ENCODE results near the gene ZNF532. TPM values are rescaled to one million over a fixed set of nuclear protein-coding genes. Genes with fewer than 3 reads are reported as not detected.
"Not testable (repeated sequence)": the region's sequence is repeated elsewhere in the genome, so short reads cannot be mapped to it uniquely, and the experiment has no call there.

ZNF532 gene
- polyA plus RNA-seq, 4 donors: 85.3 to 105 (median 98.4) TPM

DNA sequence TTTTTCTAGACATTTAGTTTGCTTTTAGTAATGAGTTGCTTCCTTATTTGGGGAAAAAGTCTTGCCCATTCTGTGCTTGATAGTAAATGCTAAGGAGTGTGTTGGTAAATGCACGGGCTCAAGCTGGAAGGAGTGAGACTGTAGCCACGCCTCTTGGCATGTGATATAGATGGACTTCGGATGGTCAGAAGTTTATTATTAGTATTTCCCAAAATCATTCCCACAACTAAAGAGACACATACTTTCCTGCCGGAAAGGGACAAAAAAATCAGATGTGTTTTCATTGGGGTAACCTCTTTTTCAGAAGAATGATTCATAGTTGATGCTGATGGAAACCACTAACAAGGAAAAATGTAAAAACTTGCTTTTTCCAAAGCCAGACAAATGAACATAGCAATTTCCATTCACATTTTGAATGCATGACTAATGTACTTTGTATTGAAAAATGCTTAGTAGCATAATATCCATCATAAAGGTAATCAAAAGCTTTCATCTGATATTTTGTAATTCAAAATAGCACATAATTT lies 133.2 kb downstream of the ZNF532 start:
- DNase-seq (ENCODE audit: low read depth in 4 of 4, low spot score in 3 of 4): no peak

DNA sequence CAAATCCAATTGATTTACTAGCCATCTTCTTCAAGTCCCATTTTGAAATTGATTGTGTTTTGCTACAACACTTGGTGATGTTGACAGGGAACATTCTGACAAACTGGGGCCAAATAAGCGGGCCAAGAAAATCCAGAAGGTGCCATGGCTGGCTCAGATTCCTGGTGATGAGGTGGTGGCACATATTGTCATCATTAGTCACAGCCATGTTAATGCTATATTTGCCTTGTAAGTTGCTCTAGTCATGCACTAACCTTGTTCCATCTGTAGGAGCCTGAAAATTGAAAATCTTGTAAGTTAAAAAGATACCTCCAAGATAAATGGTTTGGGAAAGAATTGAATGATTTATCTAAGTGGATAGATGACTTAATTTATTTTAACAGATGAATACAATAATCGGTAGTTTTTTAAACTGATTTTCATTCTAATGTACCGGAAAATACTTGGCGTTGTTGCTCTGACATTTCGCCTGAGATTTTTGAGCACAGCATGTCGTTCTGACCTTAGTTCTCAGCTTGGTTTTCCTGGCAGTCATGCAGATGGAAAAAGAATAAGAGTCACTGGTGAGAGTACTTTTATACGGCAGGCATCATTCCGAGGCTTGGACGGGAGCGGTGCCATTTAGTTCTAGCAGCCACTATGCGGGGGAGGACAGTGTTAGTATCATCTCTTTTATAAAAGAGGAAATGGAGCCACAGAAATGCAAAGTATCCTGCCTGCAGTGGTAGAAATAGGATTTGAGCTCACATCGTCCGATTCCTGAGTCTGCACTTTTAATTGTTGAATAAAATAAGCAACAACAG lies 133.9 kb downstream of the ZNF532 start:
- DNase-seq (ENCODE audit: low read depth in 4 of 4, low spot score in 3 of 4): no peak

DNA sequence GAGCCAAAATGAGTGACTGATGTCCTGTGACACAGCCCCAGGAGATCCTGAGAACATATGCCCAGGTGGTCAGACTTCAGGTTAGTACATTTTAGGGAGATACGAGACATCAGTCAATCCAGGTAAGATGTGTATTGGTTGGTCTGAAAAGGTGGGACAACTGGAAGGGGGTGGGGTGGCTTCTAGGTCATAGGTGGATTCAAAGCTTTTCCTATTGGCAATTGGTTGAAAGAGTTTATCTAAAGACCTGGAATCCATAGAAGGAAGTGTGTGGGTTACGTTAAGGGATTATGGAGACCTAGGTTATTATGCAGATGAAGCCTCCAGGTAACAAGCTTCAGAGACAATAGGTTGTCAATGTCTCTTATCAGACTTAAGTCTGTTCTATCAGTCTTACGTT lies 136.5 kb downstream of the ZNF532 start:
- DNase-seq (ENCODE audit: low read depth in 4 of 4, low spot score in 3 of 4): no peak

DNA sequence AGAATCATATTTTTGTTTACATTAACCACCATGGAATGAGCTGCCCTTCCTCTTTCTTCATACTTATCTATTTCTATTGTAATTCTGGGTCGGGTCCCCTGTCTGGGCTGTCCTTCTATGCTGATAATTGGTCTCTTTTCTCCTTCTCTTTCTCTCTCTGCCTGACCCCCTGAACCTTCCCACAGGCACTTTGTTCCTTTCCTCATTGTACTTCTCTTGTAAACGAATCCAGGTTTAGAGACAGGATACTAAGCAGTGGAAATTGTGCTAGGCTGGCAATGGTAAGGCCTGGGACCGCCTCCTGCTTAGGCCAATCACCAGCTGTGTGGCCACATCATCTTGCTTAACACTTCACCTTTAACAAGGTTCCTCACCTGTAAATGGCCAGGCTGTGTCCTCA lies 137.0 kb downstream of the ZNF532 start:
- DNase-seq (ENCODE audit: low read depth in 4 of 4, low spot score in 3 of 4): no peak

DNA sequence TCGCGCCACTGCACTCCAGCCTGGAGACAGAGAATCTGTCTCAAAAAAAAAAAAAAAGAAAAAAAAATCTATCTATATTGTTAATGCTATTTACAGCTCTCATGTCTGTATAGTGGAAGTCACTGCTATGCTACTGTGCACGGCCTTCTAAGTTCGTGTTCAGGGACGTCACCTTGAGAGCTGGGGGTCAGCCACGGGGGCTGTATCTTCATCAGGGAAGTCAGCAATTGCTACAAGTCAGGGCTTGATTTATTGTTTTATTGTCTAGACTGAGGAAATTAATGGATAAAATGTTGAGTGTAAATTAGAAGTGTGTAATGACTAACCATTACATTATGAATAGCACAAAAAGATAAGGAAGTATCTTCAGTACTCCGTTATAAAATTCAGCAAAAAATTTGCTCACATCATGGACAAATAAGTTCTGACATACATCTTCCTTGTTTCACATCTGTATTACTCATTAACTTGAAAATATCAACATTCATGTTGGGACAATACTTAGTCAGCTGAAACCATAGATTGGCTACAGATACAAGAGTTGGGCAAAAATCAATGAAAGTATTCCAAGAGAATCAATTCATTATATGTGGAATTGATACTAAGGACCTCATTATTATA lies 138.4 kb downstream of the ZNF532 start:
- DNase-seq (ENCODE audit: low read depth in 4 of 4, low spot score in 3 of 4): no peak

DNA sequence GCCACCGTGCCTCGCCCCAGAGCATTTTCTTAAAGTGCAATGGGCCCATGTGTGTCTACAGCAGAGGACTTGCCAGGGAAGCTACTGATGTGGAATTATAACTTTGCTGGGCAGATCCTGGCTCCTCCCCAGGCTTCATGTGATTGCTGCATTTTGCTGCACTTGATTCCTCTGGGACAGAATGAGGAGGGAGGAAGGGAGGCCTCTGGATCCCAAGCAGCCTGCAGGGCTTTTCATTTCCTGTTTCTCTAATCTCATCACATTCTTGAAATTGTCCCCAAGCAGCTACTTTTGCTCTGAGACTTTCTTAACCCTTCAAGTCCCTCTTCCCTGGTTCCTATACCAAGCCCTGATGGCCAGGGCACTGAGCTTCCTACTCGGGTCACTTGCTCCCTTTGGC lies 140.6 kb downstream of the ZNF532 start:
- peak in 1 of 4 donors; percentile 54 for DNase-seq (ENCODE audit: low read depth in 4 of 4, low spot score in 3 of 4)

GRCh38 chr18:59006461-59007067 lies 141.9 kb downstream of the ZNF532 start:
- no peak for DNase-seq (ENCODE audit: low read depth in 4 of 4, low spot score in 3 of 4)

DNA sequence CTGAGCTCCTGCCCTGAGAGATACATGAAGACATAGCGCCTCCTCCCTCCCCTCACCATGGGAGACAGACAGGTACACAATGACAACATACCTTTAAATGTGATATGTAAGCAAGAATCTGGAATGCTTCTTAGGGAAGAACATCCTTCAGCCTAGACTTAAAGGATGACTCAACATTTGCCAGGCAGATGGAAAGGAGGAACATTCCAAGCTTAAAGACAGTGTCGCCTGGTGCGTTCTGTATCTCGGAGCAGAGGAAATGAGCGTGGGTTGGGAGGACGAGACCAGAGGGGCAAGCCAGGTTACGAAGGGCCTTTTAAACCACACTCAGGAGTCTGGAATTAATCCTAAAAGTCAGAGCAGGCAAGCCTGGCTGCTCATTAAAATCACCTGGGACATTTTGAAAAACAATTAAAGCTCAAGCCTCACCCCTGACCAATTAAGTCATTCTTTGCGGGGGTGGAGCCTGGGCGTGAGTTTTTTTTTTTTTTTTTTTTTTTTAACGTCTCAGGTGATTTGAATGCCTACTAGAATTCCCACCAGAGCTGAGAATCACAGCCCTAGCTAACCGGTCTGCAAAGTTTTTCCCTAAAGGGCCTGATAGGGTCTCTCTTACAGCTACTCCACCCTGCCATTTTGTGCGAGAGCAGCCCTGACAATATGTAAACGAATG lies 143.8 kb downstream of the ZNF532 start:
- DNase-seq (ENCODE audit: low read depth in 4 of 4, low spot score in 3 of 4): no peak

- no peak for DNase-seq (ENCODE audit: low read depth in 4 of 4, low spot score in 3 of 4)
Observed at GRCh38 chr18:59009846-59010245, 145.2 kb downstream of the ZNF532 start.

DNA sequence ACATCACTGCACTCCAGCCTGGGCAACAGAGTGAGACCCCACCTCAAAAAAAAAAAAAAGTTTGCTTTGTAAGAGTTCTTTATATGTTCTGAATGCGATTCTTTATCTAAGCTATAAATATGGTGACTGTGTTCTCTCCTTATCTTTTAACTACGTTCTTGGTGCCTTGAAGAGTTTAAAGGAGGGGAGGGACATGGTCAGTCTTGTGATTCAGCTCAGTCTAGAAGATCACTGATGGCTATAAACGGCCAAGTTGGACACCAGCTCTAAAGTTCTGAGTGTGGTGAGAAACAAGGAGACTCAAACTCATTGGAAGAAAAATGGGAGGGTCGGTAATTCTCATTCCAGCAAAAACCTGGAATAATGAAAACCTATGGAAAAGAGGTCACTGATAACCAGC lies 146.6 kb downstream of the ZNF532 start:
- no peak for DNase-seq (ENCODE audit: low read depth in 4 of 4, low spot score in 3 of 4)

GRCh38 chr18:59011786-59012185 lies 147.1 kb downstream of the ZNF532 start:
- no peak for DNase-seq (ENCODE audit: low read depth in 4 of 4, low spot score in 3 of 4)

DNA sequence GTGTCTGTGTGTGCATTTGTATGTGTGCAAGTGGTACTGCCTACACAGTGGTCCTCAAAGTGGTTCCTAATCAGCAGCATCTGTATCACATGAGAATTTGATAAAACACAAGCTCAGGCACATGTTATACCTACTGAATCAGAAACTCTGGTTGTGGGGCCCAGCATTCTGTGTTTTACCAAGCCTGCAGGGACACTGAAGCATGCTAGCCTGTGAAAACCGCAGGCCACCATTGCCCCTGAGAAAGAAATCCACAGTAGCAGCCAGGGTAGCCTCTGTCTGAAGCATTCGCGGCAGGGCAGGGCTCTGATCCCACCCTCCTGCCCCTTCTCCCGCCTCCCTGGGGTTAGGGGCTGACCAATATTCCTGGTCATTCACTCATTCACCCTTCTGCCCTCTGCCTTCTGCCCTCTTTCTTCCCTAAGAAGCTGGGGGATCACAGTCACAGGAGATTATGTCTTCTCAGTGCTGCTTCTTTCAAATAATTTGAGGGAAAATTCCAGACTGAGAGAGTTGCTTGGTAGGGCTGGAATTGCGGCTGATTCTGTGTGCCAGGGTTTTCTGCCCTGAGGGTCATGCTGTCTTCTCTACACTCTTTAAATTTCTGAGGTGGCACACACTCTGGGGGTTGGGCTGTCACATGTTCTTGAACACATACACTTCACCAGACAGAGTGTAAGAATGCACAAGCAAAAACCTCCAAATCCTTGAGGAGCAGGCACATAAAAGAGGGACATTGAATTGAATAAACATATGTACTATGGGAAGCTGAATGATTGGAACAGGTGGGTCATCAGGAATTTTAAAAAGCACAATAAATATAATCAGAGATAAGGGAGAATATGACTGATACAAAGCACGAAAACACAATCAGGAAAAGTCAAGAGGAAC lies 148.4 kb downstream of the ZNF532 start:
- DNase-seq (ENCODE audit: low read depth in 4 of 4, low spot score in 3 of 4): no peak

- DNase-seq (ENCODE audit: low read depth in 4 of 4, low spot score in 3 of 4): no peak
Observed at GRCh38 chr18:59013744-59014143, 149.1 kb downstream of the ZNF532 start.

- DNase-seq (ENCODE audit: low read depth in 4 of 4, low spot score in 3 of 4): no peak
Observed at GRCh38 chr18:59015531-59016152, 151.0 kb downstream of the ZNF532 start.

DNA sequence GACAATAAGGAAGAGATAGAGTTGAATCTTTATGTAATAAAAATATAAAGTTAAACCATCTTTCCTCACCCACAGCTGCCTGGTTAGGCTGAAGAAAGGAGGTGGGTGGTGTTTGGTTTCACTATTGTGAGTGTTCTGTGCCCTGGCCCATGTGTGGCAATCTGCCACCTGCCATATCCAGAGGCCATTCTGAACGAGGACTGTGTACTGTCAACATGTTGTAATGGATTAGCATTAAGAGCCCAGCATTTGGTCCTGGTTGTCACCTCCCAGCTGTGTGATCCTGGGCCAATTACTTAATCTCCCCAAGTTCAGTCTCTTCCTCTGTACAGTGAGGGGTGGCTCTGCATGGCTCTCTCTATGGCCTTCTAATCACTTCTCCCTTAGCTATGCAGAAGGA lies 156.8 kb downstream of the ZNF532 start:
- no peak for DNase-seq (ENCODE audit: low read depth in 4 of 4, low spot score in 3 of 4)

DNA sequence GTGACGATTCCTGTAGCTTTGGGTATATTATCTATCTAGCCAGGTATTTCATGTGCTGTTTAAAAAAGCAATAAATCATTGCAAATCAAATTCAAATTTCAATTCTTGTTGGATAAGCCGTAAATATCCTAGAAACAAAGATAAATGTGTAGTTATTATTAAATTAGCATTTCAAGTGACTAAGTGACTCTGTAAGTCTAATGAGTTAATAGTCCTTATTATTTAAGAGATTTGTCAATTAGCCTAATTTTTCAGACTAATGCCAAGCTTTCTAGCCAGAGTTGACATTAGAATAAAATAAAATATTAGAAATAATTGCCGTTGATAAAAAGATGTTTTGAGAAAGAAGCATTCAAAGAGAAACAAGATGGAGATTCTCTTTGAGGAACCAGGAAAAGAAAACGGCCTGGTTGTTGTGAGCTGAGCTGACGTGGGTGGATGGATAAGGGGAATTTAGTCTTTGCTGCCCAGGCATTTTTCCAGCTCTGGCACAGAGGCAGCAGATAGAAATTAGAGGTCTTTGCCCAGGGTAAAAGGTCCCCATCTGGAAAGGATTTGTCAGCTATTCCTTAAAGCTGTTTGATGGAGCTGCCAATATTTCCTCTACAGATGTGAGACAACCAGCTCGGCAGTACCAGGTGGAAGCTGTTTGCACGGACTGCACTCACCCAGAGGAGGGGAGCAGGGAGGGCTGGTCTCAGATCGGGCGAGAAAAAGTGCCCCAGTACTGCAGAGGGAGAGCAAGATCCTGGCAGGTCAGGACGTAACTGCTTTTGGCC lies 157.7 kb downstream of the ZNF532 start:
- DNase-seq (ENCODE audit: low read depth in 4 of 4, low spot score in 3 of 4): no peak

GRCh38 chr18:59024829-59025228 lies 160.2 kb downstream of the ZNF532 start:
- peak in 2 of 4 donors; percentile 10 to 35 for DNase-seq (ENCODE audit: low read depth in 4 of 4, low spot score in 3 of 4)

DNA sequence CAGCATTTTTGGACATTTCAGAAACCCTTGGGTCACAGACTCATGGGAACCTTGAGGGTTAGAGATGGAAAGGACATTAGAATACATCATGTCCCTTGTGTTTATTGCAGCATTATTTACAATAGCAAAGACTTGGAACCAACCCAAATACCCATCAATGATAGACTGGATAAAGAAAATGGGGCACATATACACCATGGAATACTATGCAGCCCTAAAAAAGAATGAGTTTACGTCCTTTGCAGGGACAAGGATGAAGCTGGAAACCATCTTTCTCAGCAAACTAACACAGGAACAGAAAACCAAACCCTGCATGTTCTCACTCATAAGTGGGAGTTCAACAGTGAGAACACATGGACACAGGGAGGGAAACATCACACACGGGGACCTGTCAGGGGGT lies 160.9 kb downstream of the ZNF532 start:
- not testable (repeated sequence) for DNase-seq (ENCODE audit: low read depth in 4 of 4, low spot score in 3 of 4)

- no peak for DNase-seq (ENCODE audit: low read depth in 4 of 4, low spot score in 3 of 4)
Observed at GRCh38 chr18:59026364-59026763, 161.7 kb downstream of the ZNF532 start.

All from right renal pelvis (tissue), 4 donors.